SU-DHL-6 (cell line): ENCODE measurements around the gene SLC51B.
"Not testable (repeated sequence)": the region's sequence is repeated elsewhere in the genome, so short reads cannot be mapped to it uniquely, and the experiment has no call there.

Source experiments
- EZH2phosphoT487 ChIP-seq: fragments of 200-600 bp; sonication (generic), shearing (Covaris generic); conservative IDR thresholded peaks from 2 replicates; pipeline ENCODE4 v1.6.1; 2018; ENCODE audit warnings: mild to moderate bottlenecking, antibody characterized with exemption, low read length, moderate library complexity, mixed read lengths
- TF ChIP-seq, protein P1 (sequence below): fragments of 200-600 bp; sonication (generic); IDR thresholded peaks from one replicate; pipeline ENCODE4 v1.5.1; 2017; ENCODE audit warnings: antibody characterized with exemption, mild to moderate bottlenecking, low read length, moderate library complexity; ENCODE audit not compliant: insufficient read depth, poor library complexity, severe bottlenecking

DNA sequence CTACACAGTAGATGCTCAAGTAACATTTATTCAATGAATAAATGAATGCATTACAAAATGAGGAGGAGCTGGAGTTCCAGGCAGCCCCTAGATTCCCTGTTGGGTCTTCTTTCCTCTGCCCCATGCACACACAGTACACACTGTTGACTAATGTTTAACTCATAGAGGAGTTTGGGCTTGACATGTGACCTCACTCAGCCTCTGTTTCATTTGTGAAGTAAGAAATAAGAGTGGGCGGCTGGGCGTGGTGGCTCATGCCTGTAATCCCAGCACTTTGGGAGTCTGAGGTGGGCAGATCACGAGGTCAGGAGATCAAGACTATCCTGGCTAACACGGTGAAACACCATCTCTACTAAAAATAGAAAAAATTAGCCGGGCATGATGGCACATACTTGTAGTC lies 969 bp upstream of the SLC51B start:
- TF ChIP-seq, protein P1, sequence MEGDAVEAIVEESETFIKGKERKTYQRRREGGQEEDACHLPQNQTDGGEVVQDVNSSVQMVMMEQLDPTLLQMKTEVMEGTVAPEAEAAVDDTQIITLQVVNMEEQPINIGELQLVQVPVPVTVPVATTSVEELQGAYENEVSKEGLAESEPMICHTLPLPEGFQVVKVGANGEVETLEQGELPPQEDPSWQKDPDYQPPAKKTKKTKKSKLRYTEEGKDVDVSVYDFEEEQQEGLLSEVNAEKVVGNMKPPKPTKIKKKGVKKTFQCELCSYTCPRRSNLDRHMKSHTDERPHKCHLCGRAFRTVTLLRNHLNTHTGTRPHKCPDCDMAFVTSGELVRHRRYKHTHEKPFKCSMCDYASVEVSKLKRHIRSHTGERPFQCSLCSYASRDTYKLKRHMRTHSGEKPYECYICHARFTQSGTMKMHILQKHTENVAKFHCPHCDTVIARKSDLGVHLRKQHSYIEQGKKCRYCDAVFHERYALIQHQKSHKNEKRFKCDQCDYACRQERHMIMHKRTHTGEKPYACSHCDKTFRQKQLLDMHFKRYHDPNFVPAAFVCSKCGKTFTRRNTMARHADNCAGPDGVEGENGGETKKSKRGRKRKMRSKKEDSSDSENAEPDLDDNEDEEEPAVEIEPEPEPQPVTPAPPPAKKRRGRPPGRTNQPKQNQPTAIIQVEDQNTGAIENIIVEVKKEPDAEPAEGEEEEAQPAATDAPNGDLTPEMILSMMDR, result not testable (repeated sequence)
- TF ChIP-seq EZH2phosphoT487, result not testable (repeated sequence)
